HEK293 (cell line): ENCODE measurements around the gene SRR.

Experiments
- CTCF ChIA-PET: fragments of 350-600 bp; formaldehyde crosslinking; extraction: SDS; loops from one replicate; lab custom pipeline; 2021; ENCODE audit warnings: antibody characterized with exemption; lab: Yijun Ruan, JAX
- POLR2A ChIA-PET: fragments of 300-600 bp; formaldehyde crosslinking; extraction: SDS; loops from one replicate; lab custom pipeline; 2020; ENCODE audit warnings: antibody characterized with exemption, inconsistent platforms; lab: Yijun Ruan, JAX
- H3K27ac ChIP-seq: fragments of 200-500 bp; sonication (Bioruptor generic); 2 replicates; pipeline ENCODE4 v1.5.1; 2014; ENCODE audit warnings: low read depth, low read length, control low read depth, inconsistent platforms; ENCODE audit errors: extremely low read depth
- H3K36me3 ChIP-seq, 2 experiments: fragments of 200-500 bp in 1 of 2; sonication (Bioruptor generic) in 1 of 2; 1 replicate in 1 of 2; 2 replicates in 1 of 2; pipeline ENCODE4 v1.5.1; 2014 to 2017; ENCODE audit warnings: inconsistent platforms in 2 of 2, low read length in 2 of 2; ENCODE audit not compliant: control insufficient read depth in 2 of 2, insufficient read depth in 1 of 2
- H3K4me1 ChIP-seq: fragments of 200-500 bp; sonication (Bioruptor generic); 2 replicates; pipeline ENCODE4 v1.5.1; 2014; ENCODE audit warnings: mild to moderate bottlenecking, low read length, inconsistent platforms; ENCODE audit not compliant: control insufficient read depth, insufficient read depth
- H3K4me3 ChIP-seq: 2 replicates; pipeline ENCODE4 v1.5.1; 2011; ENCODE audit warnings: low read depth, mild to moderate bottlenecking, control low read depth, low read length, moderate library complexity
- H3K9me3 ChIP-seq: fragments of 200-500 bp; sonication (Bioruptor generic); 2 replicates; pipeline ENCODE4 v1.5.1; 2014; ENCODE audit warnings: low read depth, low read length, inconsistent platforms; ENCODE audit not compliant: control insufficient read depth, insufficient read depth
- GFI1B ChIP-seq: fragments of 450-650 bp; formaldehyde crosslinking; IDR thresholded peaks from 2 replicates; pipeline ENCODE4 v1.5.1; 2016; ENCODE audit warnings: missing biosample characterization, missing genetic modification characterization
- HOXC10 ChIP-seq: sonication (generic); formaldehyde crosslinking; IDR thresholded peaks from 2 replicates; pipeline ENCODE4 v1.8.1; 2023; ENCODE audit warnings: mild to moderate bottlenecking, missing genetic modification reagents
- MYNN ChIP-seq: fragments of 450-650 bp; formaldehyde crosslinking; IDR thresholded peaks from 2 replicates; pipeline ENCODE4 v1.5.1; 2016; ENCODE audit warnings: missing biosample characterization, missing genetic modification characterization, borderline replicate concordance
- PBX3 ChIP-seq: sonication (generic); formaldehyde crosslinking; IDR thresholded peaks from 2 replicates; pipeline ENCODE4 v1.8.1; 2022; ENCODE audit warnings: mild to moderate bottlenecking, moderate library complexity, missing genetic modification reagents
- PRDM1 ChIP-seq: fragments of 450-650 bp; formaldehyde crosslinking; IDR thresholded peaks from 2 replicates; pipeline ENCODE4; 2016; ENCODE audit warnings: missing biosample characterization, missing genetic modification characterization
- ZBTB21 ChIP-seq: fragments of 450-650 bp; formaldehyde crosslinking; IDR thresholded peaks from 2 replicates; pipeline ENCODE4 v1.5.1; 2017; ENCODE audit warnings: missing biosample characterization, missing genetic modification characterization
- ZFP37 ChIP-seq: fragments of 450-650 bp; formaldehyde crosslinking; IDR thresholded peaks from 2 replicates; pipeline ENCODE4 v1.5.1; 2016; ENCODE audit warnings: missing biosample characterization, missing genetic modification characterization
- ZFP69B ChIP-seq: fragments of 450-650 bp; formaldehyde crosslinking; IDR thresholded peaks from 2 replicates; pipeline ENCODE4 v1.5.1; 2016; ENCODE audit warnings: missing biosample characterization, missing genetic modification characterization
- ZNF138 ChIP-seq: fragments of 450-650 bp; formaldehyde crosslinking; IDR thresholded peaks from 2 replicates; pipeline ENCODE4 v1.5.1; 2016; ENCODE audit warnings: missing biosample characterization, missing genetic modification characterization, borderline replicate concordance
- ZNF155 ChIP-seq: fragments of 450-650 bp; formaldehyde crosslinking; IDR thresholded peaks from 2 replicates; pipeline ENCODE4 v1.5.1; 2016; ENCODE audit warnings: missing biosample characterization, missing genetic modification characterization
- ZNF266 ChIP-seq: fragments of 450-650 bp; formaldehyde crosslinking; IDR thresholded peaks from 2 replicates; pipeline ENCODE4 v1.5.1; 2016; ENCODE audit warnings: missing biosample characterization, missing genetic modification characterization, low read depth
- ZNF513 ChIP-seq: fragments of 450-650 bp; IDR thresholded peaks from 2 replicates; pipeline ENCODE4 v1.5.1; 2018; ENCODE audit warnings: missing biosample characterization, missing genetic modification characterization
- ZNF518A ChIP-seq: fragments of 450-650 bp; formaldehyde crosslinking; conservative IDR thresholded peaks from 2 replicates; pipeline ENCODE4 v1.5.1; 2016; ENCODE audit warnings: low read depth, missing biosample characterization, missing genetic modification characterization
- ZNF521 ChIP-seq: fragments of 450-650 bp; formaldehyde crosslinking; IDR thresholded peaks from 2 replicates; pipeline ENCODE4 v1.5.1; 2017; ENCODE audit warnings: missing biosample characterization, mild to moderate bottlenecking, missing genetic modification characterization
- ZNF549 ChIP-seq: fragments of 450-650 bp; IDR thresholded peaks from 2 replicates; pipeline ENCODE4 v1.5.1; 2018; ENCODE audit warnings: missing biosample characterization, missing genetic modification characterization, mild to moderate bottlenecking, inconsistent platforms, moderate library complexity
- ZNF658 ChIP-seq: fragments of 450-650 bp; formaldehyde crosslinking; IDR thresholded peaks from 2 replicates; pipeline ENCODE4; 2016; ENCODE audit warnings: missing biosample characterization, missing genetic modification characterization
- TF ChIP-seq, protein P1 (sequence below): fragments of 450-650 bp; IDR thresholded peaks from 2 replicates; pipeline ENCODE4 v1.5.1; 2018; ENCODE audit warnings: missing biosample characterization, mild to moderate bottlenecking, missing genetic modification characterization

Gene SRR

GRCh38 chr17:2295575-2295974 is 8.2 kb upstream of the SRR start:
- Histone ChIP-seq H3K9me3 (no peaks in the 10 kb centered on the region), H3K36me3 (peaks cover 75 to 95% of the 10 kb centered on the region in 2 experiments), H3K4me1 (no peaks in the 10 kb centered on the region), H3K4me3 (no peak overlapping the region), H3K27ac (no peak overlapping the region)
- ChIA-PET POLR2A (interaction anchor here (0.6 to 1.0 kb wide), 2 partner anchors 8 to 257 kb away, joined by 3 to 5 read pairs; partner anchors contain the start of genes SMG6 and SRR), CTCF (interaction anchor here (0.6 to 1.2 kb wide), 2 partner anchors 57 to 130 kb away, joined by 4 read pairs; no protein-coding TSS in a partner anchor)
- no peak for TF ChIP-seq ZNF658 (tag by site-specific recombination)
- 0 out of 2 replicates have a peak, but pooled peaks have one; percentile 23 for TF ChIP-seq ZNF155 (tag by site-specific recombination)
- TF ChIP-seq PRDM1 (tag by site-specific recombination): peak; percentile 92
- TF ChIP-seq ZNF138 (tag by site-specific recombination): no peak
- TF ChIP-seq MYNN (tag by site-specific recombination): no peak
- TF ChIP-seq ZNF266 (tag by site-specific recombination): no peak
- TF ChIP-seq GFI1B (tag by site-specific recombination): no peak
- no peak for TF ChIP-seq PBX3 (CRISPR knock-in tag)
- TF ChIP-seq ZNF513: no peak
- no peak for TF ChIP-seq HOXC10
- TF ChIP-seq ZNF521 (tag by site-specific recombination): no peak

DNA sequence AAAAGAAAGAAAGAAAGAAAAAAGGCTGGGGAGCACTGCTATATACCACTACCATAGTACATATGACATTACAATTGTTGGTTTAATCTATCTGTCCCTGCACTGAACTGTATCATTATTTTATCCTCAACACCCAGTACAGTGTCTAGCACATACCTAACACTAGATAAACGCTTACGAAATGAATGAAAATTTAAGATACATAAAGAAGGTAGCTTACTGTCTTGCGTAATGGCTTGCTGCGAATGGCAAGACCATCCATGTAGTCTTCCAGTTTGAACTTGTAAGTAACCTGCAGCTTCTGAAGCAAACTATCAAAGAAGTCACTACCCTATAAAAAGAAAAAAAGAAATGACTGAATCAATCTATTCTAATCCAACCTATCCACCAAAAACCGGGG is 6.7 kb upstream of the SRR start:
- TF ChIP-seq PRDM1 (tag by site-specific recombination) (no peak), ZNF521 (tag by site-specific recombination) (no peak), ZFP69B (tag by site-specific recombination) (no peak), ZFP37 (tag by site-specific recombination) (no peak), ZNF549 (tag by site-specific recombination) (no peak), ZBTB21 (tag by site-specific recombination) (no peak), ZNF518A (no peak)
- TF ChIP-seq, protein P1, sequence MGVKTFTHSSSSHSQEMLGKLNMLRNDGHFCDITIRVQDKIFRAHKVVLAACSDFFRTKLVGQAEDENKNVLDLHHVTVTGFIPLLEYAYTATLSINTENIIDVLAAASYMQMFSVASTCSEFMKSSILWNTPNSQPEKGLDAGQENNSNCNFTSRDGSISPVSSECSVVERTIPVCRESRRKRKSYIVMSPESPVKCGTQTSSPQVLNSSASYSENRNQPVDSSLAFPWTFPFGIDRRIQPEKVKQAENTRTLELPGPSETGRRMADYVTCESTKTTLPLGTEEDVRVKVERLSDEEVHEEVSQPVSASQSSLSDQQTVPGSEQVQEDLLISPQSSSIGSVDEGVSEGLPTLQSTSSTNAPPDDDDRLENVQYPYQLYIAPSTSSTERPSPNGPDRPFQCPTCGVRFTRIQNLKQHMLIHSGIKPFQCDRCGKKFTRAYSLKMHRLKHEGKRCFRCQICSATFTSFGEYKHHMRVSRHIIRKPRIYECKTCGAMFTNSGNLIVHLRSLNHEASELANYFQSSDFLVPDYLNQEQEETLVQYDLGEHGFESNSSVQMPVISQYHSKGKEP (tag by site-specific recombination): no peak
- Histone ChIP-seq H3K9me3 (no peaks in the 10 kb centered on the region), H3K4me3 (no peak overlapping the region), H3K27ac (no peak overlapping the region), H3K4me1 (no peaks in the 10 kb centered on the region), H3K36me3 (peaks cover 61 to 84% of the 10 kb centered on the region in 2 experiments)
- ChIA-PET POLR2A (interaction anchor here (0.5 kb wide), 1 partner anchor 9 kb away, joined by 3 read pairs; no protein-coding TSS in a partner anchor), CTCF (interaction anchor here (0.7 to 2.1 kb wide), 4 partner anchors 14 to 243 kb away, joined by 3 to 11 read pairs (median 5); partner anchors contain the start of gene HIC1)
